Stimulated activated CD4-positive, alpha-beta T cell treated with anti-CD3 and anti-CD28 coated beads, Interleukin-2, amount 100 ng/mL, for 48 hours (primary cell): ENCODE results near the gene SMAD6.

ENCODE experiments used
- DNase-seq, 2 donors: peaks; one replicate each; pipeline ENCODE4 v3.0.0-alpha.2; 2020

Gene SMAD6

DNA sequence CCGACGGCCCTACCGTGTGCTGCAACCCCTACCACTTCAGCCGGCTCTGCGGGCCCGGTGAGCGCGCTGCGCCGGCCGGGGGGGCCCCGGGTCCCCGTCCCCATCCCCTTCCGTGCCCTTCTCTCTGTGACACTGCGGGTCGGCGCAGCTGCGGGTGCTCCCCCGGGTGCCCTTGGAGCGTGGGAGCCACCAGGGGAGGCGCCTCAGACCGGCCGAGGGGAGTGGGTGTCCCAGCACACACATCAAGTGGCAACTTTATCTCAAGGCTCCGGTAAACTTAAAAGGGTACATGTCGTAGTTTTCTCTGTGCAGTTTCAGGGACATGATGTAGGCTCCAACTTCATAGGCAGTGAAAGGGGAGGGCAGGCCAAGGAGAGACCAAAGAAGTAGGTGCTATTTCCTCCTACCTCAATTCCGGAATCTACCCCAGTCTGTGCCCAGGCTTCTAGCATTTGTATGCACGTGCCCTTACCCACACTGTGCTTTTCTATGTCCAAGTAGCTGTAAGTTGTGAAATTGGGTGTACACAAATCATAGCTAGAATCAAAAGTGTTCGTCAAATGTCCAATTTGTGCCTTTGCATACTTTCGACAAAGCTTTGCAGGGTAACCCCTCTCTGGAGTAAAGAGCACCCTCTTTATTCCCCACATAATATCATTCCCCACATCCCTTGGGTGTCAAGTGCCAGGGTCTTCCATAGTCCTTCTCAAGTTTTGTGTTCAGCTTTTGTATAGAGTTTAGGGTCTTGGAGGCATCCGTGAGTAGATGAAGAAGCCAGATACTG, 2.2 kb downstream of the SMAD6 start:
- no peak for DNase-seq

DNA sequence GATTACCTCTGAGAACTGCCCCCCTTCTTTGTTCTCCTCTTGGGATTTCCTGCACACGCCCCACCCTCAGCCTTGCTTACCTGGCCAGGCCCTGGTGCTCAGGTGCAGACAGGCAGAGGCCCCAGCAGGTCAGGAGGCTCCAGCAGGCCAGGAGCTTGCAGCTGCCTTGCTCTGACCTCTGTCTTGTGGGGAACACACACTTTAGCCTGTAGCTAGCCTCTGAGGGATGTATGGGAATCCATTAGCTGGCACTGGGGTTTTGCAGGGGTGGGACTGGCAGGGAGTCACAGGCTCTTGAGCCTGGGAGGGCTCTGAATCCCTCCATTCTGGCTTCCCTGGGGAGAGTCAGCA, 2.7 kb downstream of the SMAD6 start:
- no peak for DNase-seq

DNA sequence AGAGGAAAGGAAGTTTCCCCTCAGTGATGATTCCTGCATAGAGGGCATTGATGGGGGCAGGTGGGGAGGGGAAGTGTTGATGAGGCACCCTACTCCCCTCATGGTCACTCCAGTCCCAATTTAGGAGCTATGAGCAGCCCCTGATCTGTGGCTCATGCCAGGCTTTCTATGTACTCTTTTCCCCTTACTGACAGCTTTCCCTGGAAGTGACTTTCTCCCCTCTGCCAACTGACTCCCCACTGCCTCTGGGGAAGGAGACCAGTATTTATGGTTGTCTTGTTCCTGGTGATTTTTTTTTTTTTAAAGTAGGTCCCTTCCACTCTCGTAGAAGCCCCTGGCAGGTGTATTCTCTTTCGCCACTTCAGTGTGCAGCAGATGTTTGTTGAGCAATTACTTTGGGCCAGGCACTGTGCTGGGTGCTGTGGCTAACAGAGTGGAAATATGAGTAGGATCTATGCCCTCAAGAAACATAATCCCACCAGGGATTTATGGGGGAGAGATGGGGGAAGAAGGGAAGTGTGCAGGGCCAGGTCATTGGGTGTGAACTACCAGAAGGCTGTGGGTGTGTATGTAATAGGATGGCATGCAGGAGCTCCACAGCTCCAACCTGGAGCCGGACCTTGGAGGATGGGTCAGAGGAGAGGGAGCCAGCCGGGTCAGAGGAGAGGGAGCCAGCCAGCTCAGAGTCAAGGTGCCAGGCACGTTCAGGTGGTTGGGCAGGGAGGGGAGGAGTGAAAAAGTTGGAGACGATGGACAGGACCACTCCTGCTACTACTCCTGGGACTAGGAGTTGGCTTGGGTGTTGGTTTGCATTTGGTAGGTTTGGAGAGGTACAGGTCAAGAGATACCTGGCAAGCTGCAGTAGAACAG, 3.5 kb downstream of the SMAD6 start:
- no peak for DNase-seq

DNA sequence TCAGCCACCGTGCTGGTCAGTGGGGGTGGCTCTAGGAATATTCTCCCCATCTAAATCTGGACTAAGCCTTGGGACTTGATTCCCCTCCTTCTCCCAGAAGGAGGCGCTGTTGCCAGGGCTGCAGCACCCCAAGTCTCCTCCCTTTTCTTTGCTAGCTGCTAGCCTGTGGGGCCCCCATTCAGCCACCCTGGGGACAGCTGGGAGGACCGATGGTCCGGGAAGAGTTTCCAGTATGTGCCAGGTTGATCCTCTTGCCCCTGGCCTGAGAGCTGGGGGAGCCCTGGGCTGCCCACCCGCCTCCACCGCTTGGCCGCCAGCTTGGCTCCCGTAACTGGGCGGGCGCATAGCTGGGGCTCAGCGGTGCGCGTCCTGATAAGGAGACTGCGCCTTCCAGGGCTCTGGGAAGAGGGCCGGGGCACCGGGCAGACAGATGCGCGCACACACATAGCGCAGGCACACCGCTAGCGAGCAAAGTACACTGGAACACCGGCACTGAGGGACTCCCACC, 4.2 kb downstream of the SMAD6 start:
- no peak for DNase-seq

DNA sequence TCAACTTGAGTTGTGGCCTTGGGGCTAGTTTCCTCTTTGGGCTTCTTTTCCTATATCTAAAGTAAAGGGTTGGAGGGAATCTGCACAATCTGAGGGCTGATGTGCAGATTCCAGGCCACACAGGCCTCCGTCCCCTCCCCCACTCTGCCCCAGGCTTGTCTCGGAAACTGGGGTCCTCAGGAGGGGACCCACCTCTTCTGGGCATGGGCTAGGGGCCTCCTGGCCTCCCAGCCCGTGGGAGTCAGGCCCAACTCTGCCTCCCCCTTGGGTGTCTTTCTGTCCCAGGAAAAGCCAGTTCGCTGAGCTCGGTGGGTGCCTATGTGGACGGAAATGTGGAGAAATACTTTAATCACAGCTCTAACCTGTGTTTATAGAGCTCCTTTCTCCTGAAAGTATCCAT, 4.8 kb downstream of the SMAD6 start:
- no peak for DNase-seq

DNA sequence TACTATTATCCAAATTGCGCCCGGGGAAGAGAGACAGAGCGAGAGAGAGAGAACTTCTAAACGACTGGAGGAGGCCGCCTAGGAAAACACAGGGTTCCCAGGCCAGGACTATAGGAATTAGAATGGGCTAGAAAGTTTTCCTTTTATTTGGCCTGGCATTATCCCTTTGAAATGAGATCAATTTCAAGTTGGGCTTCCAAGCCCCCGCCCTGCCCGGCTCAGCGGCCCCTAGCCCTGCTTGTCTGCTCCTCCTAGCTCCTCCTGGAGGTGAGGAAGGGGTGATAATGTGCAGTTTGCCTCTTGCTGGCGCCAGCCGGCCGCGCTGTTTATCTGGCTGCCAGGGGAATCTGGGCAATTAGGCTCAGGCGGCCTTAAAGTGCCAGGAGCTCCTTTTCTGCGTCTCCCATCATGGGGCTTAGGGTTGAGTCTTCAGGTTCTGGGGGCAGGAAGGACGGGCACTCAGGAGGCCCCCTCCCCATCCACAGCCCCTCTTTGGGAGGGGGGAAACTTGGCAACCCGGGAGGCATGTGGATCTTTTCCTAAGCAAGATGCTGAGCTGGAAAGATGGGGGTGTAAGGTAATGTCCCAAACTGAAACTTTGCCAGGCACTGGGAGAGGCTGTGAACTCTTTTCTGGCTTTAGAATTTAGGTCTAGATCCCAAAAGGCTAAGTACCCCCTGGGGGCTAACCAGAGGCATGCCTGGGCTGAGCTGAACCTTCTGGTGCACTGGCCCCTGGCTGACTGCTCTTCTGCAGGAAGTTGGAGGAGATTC, 5.5 kb downstream of the SMAD6 start:
- no peak for DNase-seq

DNA sequence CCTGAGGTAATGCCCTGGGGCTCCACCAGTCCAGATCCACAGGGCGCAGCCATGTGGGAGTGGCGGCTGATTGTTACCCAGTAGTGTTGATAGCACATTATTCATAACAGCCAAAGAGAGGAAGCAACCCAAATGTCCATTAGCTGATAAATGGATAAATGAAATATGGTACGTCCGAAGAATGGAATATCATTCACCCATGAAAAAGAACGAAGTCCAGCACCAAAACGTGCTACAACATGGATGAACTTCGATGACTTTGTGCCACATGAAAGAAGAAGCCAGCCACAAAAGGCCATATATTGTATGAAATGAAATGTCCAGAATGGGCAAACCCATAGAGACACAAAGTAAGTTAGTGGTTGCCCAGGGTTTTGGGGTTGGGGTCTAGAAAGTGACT, 6.4 kb downstream of the SMAD6 start:
- no peak for DNase-seq

DNA sequence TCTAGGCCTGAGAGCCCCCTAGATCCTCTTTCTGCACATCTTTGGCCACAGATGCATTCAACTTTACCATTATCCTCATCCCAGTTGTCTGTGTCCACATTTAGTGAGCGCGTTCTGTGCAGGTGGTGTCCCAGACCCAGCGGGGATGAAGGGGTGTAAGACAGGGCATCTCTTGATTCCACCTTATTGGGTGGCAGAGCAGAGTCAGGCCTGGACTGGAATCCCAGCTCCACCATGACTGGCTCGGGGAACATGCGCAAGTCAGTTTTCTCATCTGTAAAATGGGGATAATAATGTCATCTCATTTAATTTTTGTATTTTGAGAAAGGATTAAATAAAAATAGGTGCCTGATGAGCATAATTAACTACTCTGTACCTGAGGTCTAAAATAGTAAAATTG, 7.8 kb downstream of the SMAD6 start:
- no peak for DNase-seq

DNA sequence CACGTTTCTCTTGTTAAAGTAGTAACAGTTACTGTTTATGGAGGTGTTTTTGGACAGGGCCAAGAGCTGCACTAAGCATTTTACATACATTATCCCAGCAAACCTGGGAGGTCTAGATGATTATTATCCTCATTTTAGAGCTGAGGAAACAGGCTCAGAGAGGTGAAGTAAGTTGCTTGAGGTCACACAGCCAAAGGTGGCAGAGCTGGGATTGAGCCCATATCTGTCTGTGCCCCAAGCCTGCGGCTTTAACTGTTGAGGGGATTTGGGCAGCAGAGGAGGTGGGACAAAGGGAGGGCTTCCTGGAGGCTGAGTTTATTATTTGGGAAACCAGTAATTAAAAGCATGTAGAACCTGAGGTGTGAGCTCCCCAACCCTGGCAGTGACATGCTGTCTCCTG, 9.2 kb downstream of the SMAD6 start:
- no peak for DNase-seq

DNA sequence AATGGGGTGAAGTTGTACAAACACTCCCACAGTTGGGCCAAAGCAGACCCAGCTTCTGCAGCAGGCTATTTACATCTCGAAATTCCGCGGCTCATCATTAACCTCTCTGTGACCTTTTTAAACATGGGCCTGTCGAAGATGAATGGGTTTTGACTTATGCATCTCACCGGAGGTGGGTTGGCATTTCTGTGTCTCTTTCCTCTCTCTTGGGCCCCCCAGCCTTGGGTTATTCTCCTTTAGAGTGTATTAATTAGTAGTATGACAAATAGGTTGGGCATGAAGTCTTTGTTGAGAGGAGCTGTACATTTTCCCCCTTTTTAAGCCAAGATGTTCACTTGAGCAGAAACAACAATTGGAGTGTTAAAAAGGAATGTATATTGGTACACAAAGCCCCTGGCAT, 9.8 kb downstream of the SMAD6 start:
- DNase-seq = no peak

DNA sequence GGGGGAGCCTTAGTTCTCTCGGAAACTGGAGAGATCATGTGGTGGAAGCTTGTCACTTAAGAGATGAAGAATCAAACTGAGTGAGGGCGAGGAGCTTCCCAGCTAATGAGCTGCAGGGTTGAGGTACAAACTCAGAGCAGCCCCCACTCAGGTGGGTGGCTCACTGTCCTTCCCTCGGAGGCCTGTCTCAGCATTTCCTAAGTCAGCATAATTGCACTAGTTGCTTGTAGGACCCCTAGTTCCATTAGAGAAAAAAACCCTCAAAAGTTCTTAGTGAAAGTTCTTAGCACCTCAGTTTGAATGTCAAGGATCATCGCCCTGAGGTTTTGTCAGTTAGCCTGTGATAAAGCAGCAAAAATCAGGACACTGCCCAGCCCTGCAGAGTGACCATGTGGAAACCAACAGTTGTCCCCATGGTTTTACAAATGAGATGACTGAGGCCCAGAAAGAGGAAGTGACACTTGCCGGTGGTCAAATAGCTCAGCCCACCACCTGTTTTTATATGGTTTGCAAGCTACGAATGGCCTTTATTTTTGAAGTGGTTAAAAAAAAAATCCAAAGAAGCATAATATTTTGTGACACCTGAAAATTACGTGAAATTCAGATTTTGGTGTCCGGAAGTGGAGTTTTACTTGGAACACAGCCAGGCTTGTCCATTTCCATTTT, 11.9 kb downstream of the SMAD6 start:
- no peak for DNase-seq

DNA sequence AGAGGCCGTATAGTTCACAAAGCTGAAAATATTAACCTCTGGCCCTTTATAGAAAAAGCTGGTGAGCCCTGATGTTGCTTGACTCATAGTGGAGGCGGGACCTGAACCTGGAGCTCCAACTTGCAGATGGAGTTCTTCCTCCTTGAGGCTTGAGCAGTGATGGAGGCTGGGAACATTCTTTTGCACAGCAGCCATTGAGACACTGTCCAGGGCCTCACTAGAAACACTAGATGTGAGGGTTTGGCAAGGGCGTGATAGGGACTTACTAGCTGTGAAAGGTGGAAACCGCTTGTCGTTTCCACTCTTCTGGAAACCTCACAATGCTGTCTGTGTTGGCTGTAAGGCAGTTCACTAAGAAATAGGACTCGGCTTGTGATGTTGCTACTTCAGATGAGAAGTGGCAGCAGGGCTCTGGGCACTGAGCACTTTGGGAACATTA, 12.5 kb downstream of the SMAD6 start:
- DNase-seq = no peak

DNA sequence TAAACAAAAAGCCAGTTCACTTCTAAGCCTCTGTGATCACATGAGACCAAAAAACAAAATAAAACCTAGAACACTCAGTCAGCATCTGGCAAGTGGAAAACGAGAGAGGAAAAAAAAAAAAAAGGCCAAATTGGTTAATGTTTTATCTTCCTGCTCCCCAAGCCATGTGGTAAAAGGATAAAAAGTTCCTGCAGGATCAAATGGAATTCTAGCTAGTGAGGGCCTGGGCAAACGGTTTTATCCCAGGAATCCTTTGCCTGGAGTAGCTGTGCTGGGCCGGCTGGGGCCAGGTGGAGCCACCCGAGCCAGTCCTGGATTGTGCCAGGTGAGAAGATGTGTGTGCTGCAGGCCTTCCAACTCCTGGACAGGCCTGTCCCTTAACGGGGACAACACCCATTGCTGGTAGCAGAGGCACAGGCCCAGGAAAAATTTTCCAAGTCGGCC, 13.2 kb downstream of the SMAD6 start:
- DNase-seq = no peak

DNA sequence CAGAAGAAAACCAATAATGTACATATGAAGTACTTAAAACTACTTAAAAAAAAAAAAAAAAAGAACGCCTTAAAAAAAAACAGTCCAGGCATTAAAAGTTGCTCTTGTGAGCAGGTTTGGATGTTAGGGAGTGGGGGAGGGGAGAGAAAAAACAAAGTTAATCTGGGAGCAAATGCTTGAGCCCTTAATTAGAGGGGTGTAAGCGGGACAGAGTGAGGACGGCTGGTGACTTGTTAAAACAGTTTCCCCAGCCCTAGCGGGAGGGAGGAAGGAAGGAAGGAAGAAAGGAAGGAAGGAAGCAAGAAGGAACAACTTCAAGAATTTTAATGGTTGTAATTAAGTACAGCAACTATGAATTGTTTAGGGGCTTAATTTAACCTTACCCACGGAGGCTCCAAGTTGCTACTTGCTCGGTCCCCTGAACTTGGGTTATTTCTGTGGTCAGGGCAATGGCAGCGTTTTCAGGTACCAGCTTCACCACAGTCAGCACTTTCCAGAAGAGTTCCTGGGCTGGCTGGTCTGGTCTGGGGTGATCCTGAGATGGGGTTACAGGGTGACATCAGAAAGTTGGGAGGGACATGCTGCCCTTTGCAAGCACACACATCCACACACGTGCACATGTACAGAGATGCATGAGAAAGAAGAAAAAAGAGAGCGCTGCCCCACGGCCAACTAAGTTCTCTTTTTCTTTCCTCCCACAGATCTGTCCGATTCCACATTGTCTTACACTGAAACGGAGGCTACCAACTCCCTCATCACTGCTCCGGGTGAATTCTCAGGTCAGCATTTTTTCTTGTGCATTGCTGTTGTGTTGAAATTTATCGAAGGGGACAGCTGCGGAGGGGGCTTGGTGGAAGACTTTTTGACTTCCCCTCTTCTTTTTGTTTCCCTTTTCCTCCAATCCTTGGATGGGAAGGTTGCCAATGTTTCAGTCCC, 14.0 kb downstream of the SMAD6 start:
- no peak for DNase-seq

DNA sequence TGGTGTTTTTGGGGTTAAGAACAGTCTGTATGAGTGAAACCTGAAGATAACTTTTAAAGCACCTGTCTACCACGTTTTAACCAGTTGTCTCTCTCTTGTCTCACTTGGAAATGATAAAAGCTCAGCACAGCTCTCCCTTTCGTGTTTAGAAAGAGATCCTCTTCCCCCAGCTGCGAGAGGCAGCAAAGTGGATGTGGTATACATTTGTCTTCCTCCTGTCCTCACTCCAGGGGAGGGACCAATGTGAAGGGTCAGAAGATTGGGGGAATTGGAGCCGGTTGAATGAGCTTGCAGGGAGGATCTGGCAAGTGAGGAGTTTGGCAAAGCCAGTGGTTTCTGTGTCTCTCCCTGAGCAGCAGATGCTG, 14.6 kb downstream of the SMAD6 start:
- DNase-seq = no peak

DNA sequence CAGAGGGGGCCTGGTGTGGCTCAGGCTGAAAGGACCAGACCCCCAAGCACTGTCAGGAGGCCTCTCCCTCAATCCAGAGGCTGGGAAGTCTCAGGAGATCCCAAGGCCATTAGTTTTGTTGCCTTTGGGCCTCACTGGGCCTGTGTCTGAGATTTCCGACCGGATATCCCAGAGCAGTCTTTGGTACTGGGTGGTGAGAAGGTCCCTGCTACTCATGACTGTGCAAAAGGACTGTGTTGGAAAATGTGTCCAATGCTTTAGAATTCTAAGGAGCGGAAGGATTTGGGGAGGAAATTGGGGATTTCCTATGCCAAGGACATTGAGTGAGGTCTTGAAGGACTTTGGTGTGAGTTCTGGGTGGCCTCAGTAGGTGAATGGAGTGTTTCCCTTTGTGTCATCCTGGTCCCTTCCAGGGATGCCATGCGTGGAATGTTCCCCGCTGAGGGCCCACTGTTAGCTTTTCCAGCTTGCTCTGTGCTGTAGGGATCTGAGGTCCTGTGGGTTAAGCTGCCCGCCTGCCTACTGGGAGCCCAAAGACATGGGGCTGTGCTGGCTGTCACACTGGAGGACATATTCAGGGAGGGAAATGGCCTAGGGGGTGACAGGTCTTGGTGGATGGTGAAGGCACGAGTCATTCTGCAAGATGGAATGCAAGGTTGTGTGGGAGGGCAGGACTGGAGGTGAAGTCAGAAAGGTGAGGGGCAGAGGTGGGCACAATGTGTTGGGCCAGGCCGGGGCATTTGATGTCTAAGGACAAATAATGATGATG, 16.4 kb downstream of the SMAD6 start:
- no peak for DNase-seq

DNA sequence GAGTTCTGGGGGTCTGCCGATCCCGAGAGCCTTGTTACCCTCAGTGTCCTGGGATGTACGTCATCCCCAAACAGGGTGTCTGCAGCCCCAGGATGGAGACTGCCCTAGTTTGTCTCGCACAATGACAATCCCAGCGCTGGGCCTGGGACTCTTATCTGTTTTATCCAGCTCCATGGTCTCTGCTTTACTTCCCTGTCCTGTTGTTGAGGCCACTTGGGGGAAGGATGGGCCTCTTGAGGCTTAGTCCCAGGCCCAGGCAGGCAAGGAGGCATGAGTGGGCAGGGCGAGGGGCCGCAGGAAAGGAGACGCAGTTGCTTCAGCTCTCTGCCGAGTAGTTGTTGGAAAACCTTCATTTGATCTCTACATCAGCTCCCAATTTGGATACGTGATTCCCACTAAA, 17.4 kb downstream of the SMAD6 start:
- no peak for DNase-seq

DNA sequence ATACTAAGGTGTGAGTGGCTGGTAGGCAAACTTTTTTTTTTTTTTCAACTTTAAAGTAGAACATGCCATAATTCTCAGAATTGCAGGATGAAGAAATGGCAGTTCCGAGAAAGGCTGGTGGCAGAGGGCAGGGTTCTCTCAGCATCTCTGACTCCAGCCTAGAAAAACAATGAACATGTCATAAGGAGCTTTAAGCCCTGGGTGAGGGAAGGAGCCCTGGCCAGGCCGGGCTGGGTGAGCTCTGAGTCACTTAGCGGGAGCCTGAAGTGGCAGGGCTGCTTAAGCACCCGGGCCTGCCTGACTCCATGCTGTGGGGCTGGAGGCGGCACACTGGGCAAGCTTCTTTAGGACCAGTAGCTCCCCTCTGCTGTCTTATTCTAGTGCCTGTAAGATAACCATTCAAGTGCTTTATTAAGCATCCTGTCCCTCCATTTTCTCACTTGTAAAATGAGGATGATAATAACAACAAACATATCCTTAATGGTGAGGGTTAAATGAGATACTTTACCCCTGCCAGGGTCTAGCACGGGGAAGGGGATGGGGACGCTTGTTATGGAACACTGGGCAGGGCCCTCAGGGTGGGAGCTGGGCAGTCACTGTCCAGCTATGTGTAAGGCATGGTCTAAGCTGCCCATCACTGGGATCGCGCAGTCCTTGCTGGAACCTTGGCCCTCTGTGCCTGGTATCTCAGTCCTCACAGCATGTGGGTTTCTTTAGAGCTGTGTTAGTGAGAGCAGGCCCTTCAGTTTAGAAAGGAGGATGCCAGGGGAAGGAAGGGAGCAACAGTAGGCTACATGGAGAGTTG, 18.4 kb downstream of the SMAD6 start:
- no peak for DNase-seq

DNA sequence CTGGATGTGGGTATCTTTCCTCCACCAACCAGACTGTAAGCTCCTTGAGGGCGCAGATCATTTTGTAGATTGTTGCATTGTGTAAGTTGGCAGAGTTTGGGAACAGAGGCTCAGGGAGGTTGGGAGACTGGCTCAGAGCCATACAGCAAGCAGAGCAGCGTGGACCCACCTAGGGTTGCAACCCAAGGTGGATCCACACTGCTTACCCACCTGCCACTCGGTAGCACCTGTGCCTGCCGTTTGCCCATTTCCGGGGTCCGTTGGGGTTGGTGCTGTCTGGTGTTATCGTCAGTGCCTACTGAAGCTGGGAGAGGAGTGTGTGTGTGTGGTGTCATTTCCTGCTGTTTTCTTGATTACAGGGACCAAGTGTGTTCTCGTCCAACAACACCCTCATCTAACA, 19.0 kb downstream of the SMAD6 start:
- DNase-seq = no peak

DNA sequence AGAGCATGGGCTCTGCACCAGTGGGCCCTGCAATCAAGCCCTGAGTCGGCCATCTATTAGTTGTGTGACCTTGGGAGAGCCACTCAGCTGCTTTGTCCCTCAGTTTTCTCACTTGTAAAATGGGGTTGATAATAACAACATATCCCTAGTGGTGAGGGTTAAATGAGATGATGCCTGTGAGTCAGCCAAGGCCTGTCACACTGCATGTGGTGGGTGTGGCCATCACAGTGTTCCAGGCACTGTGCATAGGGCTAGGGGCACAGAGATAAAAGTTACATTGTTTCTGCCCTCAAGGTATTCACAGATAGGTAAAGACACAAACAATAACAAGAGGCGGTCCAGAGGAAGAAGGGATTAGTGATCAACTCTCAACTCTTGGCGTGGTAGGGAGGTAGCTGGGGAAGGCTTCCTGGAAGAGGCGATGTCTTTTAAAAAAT, 19.5 kb downstream of the SMAD6 start:
- DNase-seq = no peak
